Tibial nerve (tissue), 4 donors: ENCODE data around the gene NEDD9. TPM values are rescaled to one million over a fixed set of nuclear protein-coding genes. Genes with fewer than 3 reads are reported as not detected.

Experiments
- DNase-seq, 2 donors: peaks; one replicate each; pipeline ENCODE4 v3.0.0-alpha.2; 2019; ENCODE audit warnings: low spot score in 2 of 2
- H3K27ac ChIP-seq, 4 donors: fragments of 200-600 bp; sonication (generic) in 3 of 4; one replicate each; pipeline ENCODE4 v1.5.1; 2017 to 2019; ENCODE audit warnings: mild to moderate bottlenecking in 1 of 4
- H3K27me3 ChIP-seq, 2 donors: fragments of 200-600 bp; sonication (generic) in 1 of 2; one replicate each; pipeline versions ENCODE4 v1.5.1 to v1.6.0; 2017 to 2019
- H3K36me3 ChIP-seq, 3 donors: fragments of 200-600 bp; sonication (generic); one replicate each; pipeline ENCODE4 v1.5.1; 2018 to 2019
- H3K4me1 ChIP-seq, 4 donors: fragments of 200-600 bp; sonication (generic) in 3 of 4; one replicate each; pipeline ENCODE4 v1.5.1; 2017 to 2019
- H3K4me3 ChIP-seq, 4 donors: fragments of 200-600 bp; sonication (generic) in 3 of 4; one replicate each; pipeline ENCODE4 v1.5.1; 2017 to 2019; ENCODE audit warnings: mild to moderate bottlenecking in 1 of 4, moderate library complexity in 1 of 4
- H3K9me3 ChIP-seq, 4 donors: fragments of 200-600 bp; sonication (generic) in 3 of 4; one replicate each; pipeline ENCODE4 v1.5.1; 2017 to 2019
- CTCF ChIP-seq, 5 experiments: fragments of 200-600 bp in 3 of 5; fragments of 450-650 bp in 2 of 5; sonication (generic) in 3 of 5; IDR thresholded peaks; one replicate each; pipeline ENCODE4 v1.5.1; 2016 to 2019; ENCODE audit warnings: antibody characterized with exemption in 5 of 5, mild to moderate bottlenecking in 3 of 5, moderate library complexity in 2 of 5
- EP300 ChIP-seq, 2 donors: sonication (generic); formaldehyde crosslinking; IDR thresholded peaks; one replicate each; pipeline ENCODE4 v1.6.1; 2017; ENCODE audit warnings: antibody characterized with exemption in 2 of 2, mild to moderate bottlenecking in 1 of 2
- POLR2A ChIP-seq, 2 donors: fragments of 450-650 bp; IDR thresholded peaks; one replicate each; pipeline ENCODE4 v1.6.1; 2017; ENCODE audit warnings: antibody characterized with exemption in 2 of 2, mild to moderate bottlenecking in 2 of 2, moderate library complexity in 2 of 2
- WGBS, 2 donors: methylation state at CpG; one replicate each; pipeline ENCODE4 v1.1.5; 2018; 5-methylcytosine and 5-hydroxymethylcytosine counted together
- total RNA-seq, 4 donors: library from RNA; depleted of rRNA; stranded (reverse); fragments of >200 nt; gene quantifications; one replicate each; pipeline ENCODE4 v1.1.0, GENCODE V29; 2016

The NEDD9 gene, protein sequence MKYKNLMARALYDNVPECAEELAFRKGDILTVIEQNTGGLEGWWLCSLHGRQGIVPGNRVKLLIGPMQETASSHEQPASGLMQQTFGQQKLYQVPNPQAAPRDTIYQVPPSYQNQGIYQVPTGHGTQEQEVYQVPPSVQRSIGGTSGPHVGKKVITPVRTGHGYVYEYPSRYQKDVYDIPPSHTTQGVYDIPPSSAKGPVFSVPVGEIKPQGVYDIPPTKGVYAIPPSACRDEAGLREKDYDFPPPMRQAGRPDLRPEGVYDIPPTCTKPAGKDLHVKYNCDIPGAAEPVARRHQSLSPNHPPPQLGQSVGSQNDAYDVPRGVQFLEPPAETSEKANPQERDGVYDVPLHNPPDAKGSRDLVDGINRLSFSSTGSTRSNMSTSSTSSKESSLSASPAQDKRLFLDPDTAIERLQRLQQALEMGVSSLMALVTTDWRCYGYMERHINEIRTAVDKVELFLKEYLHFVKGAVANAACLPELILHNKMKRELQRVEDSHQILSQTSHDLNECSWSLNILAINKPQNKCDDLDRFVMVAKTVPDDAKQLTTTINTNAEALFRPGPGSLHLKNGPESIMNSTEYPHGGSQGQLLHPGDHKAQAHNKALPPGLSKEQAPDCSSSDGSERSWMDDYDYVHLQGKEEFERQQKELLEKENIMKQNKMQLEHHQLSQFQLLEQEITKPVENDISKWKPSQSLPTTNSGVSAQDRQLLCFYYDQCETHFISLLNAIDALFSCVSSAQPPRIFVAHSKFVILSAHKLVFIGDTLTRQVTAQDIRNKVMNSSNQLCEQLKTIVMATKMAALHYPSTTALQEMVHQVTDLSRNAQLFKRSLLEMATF
- 100 to 1,000 TPM; 107 to 205 (median 130) TPM for total RNA-seq

GRCh38 chr6:11232193-11232769, at the start of gene NEDD9:
Gene NEDD9 (minus strand): TSS chr6:11232668. CDS start chr6:11232515, 153 bp downstream.
- Histone ChIP-seq H3K4me3 (peak within 1 kb of the TSS; percentile 43 to 72 (median 62)), H3K27ac (peak within 1 kb of the TSS; percentile 73 to 96 (median 86)), H3K27me3 (no peaks in the 10 kb centered on the region), H3K9me3 (no peaks in the 10 kb centered on the region), H3K4me1 (peaks cover 0 to 51% (median 23%) of the 10 kb centered on the region in 4 donors), H3K36me3 (no peaks in the 10 kb centered on the region)
- 0 to 1% methylated on average over 20 to 24 of the region's 24 CpGs for WGBS, 2 donors
- TF ChIP-seq POLR2A (IDR thresholded peaks at IDR 0.05) (peak; percentile 98 to 99), CTCF (IDR thresholded peaks at IDR 0.05) (peak in 1 of 5 experiments; percentile 17), EP300 (IDR thresholded peaks at IDR 0.05) (peak in 1 of 2 donors; percentile 100)
- peak; percentile 94 to 96 for DNase-seq

DNA sequence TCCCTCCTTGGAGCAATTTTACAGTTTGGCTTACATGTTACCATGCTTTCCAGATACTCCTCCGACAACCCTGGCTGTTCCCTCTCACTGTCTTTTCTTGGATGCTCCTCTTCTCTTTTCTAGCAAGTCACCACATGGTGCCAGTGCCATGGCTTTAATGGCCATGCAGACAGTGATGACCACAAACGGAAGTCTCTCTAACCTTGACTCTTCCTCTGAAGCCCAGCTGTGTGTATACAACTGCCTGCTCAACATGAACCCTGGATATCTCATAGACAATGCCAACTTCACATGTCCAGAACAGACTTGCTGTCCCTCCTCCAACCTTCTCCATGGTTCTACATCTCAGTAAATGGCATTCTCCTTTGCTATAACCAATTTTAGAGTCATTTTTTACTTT, 49.8 kb upstream of the NEDD9 start:
- Histone ChIP-seq H3K4me1 (peaks cover 0 to 33% (median 17%) of the 10 kb centered on the region in 4 donors), H3K9me3 (peaks cover 0 to 3% (median 0%) of the 10 kb centered on the region in 4 donors), H3K36me3 (no peaks in the 10 kb centered on the region), H3K27me3 (no peaks in the 10 kb centered on the region), H3K4me3 (no peak overlapping the region), H3K27ac (no peak overlapping the region)
- no peak for TF ChIP-seq EP300 (IDR thresholded peaks at IDR 0.05)
- TF ChIP-seq CTCF (IDR thresholded peaks at IDR 0.05) = no peak
- no peak for TF ChIP-seq POLR2A (IDR thresholded peaks at IDR 0.05)
- DNase-seq = no peak
- 95 to 98% methylated on average over 2 of the region's 2 CpGs for WGBS, 2 donors

- Histone ChIP-seq H3K4me3 (no peak overlapping the region), H3K4me1 (peaks cover 0 to 45% (median 25%) of the 10 kb centered on the region in 4 donors), H3K36me3 (no peaks in the 10 kb centered on the region), H3K9me3 (no peaks in the 10 kb centered on the region), H3K27me3 (no peaks in the 10 kb centered on the region), H3K27ac (peak overlapping the region in 2 of 4 donors; percentile 74 to 79)
- DNase-seq = no peak
- TF ChIP-seq CTCF (IDR thresholded peaks at IDR 0.05) = no peak
- TF ChIP-seq POLR2A (IDR thresholded peaks at IDR 0.05) = no peak
- TF ChIP-seq EP300 (IDR thresholded peaks at IDR 0.05) = no peak
- WGBS, 2 donors = 91% methylated on average over 4 of the region's 4 CpGs
These were observed 47.9 kb upstream of the NEDD9 start for GRCh38 chr6:11280394-11280793.

DNA sequence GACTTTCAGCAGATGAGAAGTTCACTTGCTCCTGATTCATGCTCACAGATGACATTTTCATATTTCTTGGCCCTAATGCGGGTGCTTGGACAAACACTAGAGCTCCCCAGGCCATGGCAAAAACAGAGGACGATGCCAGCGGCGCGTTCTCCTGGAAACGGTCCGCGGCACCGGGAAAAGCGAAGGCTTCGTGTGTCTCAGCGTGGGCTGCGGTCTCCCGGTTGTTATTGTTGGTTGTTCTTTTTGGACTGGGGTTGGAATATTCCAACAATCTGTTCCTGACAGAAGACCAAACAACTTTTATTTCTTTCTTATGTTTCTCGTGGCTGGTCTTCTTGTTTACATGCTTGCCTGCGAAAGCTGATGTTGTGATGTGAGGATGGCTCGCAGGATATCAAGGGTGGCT, 46.8 kb upstream of the NEDD9 start:
- Histone ChIP-seq H3K4me1 (peaks cover 0 to 45% (median 25%) of the 10 kb centered on the region in 4 donors), H3K9me3 (no peaks in the 10 kb centered on the region), H3K27ac (peak overlapping the region in 2 of 4 donors; percentile 74 to 79), H3K36me3 (no peaks in the 10 kb centered on the region), H3K27me3 (no peaks in the 10 kb centered on the region), H3K4me3 (peak overlapping the region in 1 of 4 donors; percentile 7)
- no peak for TF ChIP-seq CTCF (IDR thresholded peaks at IDR 0.05)
- peak; percentile 52 to 86 for TF ChIP-seq EP300 (IDR thresholded peaks at IDR 0.05)
- WGBS, 2 donors = 66 to 69% methylated on average over 17 of the region's 17 CpGs
- peak; percentile 70 to 76 for DNase-seq
